Stimulated activated CD4-positive, alpha-beta T cell treated with anti-CD3 and anti-CD28 coated beads, Interleukin-1b, Interleukin-23, amount 100 ng/mL, for 4 hours (primary cell): Measurements from ENCODE around the gene PPP2R1B.
"Not testable (repeated sequence)": the region's sequence is repeated elsewhere in the genome, so short reads cannot be mapped to it uniquely, and the experiment has no call there.

Experiments
- DNase-seq, 2 donors: peaks; one replicate each; pipeline ENCODE4 v3.0.0-alpha.2; 2020; ENCODE audit warnings: low read depth in 2 of 2

PPP2R1B gene

GRCh38 chr11:111726301-111726713 lies 39.9 kb downstream of the PPP2R1B start:
- DNase-seq: no peak

DNA sequence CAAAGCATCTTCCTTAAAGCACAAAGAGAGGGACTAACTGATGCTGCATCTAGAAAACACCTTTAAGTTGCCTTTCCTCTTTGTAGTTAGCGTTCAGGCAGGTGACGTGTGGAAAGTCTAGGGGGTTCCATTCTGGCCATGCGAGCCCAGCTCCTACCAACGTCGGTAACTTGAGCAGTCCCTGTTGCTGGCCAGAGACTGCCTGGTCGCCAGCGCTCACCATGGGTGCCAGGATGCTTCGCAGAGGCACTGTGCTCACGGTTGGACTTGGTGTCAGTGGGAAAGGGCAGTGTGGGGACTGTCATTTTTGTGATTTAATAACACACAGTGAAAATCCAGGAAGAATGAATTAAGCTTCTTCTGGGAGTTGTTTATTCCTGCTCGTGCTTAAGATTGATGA lies 40.6 kb downstream of the PPP2R1B start:
- no peak for DNase-seq

DNA sequence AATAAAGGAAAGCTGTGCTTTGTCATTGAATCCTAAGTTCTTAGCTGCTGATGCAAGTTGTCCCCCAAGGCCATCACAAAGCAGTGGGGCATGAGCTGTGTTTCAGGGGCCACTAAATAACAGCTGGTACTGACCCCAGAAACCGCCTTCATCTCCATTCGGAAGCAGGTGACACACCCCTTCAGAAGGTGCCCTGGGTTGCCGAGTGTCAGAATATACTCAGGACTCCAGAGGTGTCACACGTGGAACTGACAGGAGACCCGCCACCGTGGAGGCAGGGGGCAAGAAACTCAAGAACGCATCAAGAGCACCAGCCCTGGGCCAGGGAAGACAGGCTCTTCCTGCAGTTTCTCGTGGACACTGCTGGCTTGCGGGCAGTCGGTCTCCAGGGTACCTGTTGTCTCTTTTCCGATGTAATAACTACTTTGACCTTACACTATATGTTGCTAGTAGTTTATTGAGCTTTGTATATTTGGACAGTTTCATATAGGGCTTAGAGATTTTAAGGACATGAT lies 41.5 kb downstream of the PPP2R1B start:
- DNase-seq: no peak

- DNase-seq: no peak
These were observed 42.6 kb downstream of the PPP2R1B start for GRCh38 chr11:111723595-111723994.

GRCh38 chr11:111722501-111722900 lies 43.7 kb downstream of the PPP2R1B start:
- no peak for DNase-seq

- DNase-seq: no peak
These were observed 45.2 kb downstream of the PPP2R1B start for GRCh38 chr11:111720801-111721494.

- no peak for DNase-seq
These were observed 46.8 kb downstream of the PPP2R1B start for GRCh38 chr11:111719379-111719778.

- no peak for DNase-seq
These were observed 47.3 kb downstream of the PPP2R1B start for GRCh38 chr11:111718859-111719258.

DNA sequence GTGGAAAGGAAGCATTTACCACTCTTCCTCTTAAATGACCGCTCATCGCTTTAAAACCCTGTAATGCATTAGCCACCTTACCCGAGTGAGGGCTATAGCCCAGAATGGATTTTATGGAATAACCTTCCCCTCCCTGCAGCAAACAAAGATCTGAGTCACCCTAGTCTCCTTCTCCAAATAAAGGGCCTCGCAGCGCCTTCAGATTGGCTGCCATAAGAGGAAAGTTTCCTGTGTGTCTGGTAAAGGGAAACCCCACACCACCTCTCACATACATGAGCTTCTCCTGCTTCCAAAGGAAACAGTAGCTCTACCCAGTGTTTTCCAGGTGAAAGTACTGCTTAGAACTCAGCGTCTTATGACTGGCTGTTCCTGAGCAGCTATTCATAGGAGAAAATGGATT lies 47.8 kb downstream of the PPP2R1B start:
- DNase-seq: no peak

GRCh38 chr11:111717660-111718059 lies 48.5 kb downstream of the PPP2R1B start:
- DNase-seq: not testable (repeated sequence)

DNA sequence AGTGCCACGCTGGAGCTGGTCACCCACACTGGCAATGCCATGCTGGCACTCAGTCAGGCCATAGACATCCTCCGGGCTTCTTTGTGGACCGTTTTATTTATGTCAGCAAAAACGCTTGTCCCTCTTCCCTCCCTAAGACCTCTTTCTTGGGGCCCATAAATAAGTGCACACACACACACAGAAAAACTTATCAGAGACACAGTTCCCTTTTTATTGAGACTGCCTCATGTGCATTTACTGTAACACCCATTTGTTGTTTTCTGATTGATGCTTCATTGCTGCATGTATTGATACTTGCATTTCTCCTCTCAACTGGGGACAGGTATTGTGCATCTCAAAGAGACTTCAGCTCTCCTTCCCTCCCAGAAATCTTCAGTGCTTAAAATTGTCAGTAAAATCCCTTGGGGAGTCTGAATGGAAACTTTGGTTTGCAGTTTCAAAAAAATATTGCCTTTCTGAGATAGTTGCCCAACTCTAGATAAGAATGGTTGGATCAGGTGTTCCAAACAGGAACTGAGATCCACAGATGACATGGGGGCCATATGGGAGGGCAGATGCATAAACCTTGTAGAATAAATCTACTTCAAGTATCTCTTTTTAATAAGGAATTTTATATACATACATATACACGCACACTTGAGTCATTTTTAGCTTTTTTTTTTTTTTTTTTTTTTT lies 50.9 kb downstream of the PPP2R1B start:
- no peak for DNase-seq

DNA sequence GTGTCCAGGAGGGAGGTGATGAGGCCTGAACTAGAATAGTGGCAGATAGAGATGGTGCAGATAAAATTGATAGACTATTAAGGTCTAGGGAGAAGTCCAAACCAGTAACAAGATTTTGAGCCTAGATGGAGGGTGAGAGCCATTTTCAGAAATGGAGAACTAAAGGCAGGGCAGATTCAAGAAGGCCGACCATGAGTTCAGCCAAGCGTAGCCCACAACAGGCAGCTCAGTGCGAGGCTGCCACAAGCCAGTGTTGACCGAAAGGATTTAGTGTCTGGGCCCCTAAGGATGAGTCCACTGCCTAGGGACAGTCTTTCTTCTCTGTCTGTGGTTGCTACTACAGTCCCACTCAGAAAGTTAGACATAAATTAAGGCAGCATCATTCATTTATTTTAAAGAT lies 51.7 kb downstream of the PPP2R1B start:
- no peak for DNase-seq

GRCh38 chr11:111707691-111708067 lies 58.5 kb downstream of the PPP2R1B start:
- no peak for DNase-seq

GRCh38 chr11:111707039-111707690 lies 59.0 kb downstream of the PPP2R1B start:
- no peak for DNase-seq

- DNase-seq: no peak
These were observed 62.6 kb downstream of the PPP2R1B start for GRCh38 chr11:111703576-111703975.

DNA sequence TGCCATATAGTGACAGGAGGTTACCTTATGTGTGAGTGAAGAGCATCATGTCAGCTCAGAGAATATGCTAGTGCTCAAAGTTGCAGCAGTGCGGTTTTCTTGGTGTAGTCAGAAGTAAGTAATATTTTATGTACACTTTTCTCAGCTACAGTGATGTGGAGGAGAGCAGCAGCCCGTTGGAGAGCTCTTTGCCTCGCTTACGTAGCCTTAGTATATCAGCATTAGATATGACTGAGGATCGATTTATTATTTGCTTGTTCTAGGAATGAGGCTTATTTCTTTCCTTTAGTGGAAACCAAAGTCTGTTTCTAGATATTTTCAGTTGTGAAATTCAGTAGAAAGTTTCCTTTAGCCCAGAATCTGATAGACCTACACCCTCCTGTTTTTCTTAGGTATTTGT lies 63.6 kb downstream of the PPP2R1B start:
- no peak for DNase-seq

DNA sequence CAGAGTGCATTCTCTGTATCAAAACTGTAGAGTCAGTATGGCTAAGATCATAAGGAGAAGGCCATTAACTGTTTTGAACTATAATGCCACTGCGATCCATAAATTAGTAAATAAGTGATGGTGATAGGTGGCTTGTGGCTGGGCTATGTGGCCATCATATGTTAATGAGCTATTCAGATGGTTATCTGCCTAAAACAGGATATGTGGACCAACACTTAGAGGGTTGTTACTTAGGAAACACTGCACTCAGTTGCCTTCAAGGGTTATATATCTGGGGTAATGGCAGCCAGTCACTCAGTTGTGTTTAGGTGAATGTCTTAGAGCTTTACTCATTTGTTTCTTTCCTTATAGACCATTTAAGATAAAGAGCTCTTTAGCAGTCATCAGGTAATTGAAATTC lies 66.0 kb downstream of the PPP2R1B start:
- no peak for DNase-seq

- no peak for DNase-seq
These were observed 66.5 kb downstream of the PPP2R1B start for GRCh38 chr11:111699579-111700156.

- DNase-seq: no peak
These were observed 67.2 kb downstream of the PPP2R1B start for GRCh38 chr11:111698852-111699559.

GRCh38 chr11:111697933-111698371 lies 68.2 kb downstream of the PPP2R1B start:
- DNase-seq: no peak

- no peak for DNase-seq
These were observed 69.6 kb downstream of the PPP2R1B start for GRCh38 chr11:111696556-111696955.

- no peak for DNase-seq
These were observed 71.3 kb downstream of the PPP2R1B start for GRCh38 chr11:111694851-111695250.
